Measurements from ENCODE around the gene NUDC.

Gene NUDC

DNA sequence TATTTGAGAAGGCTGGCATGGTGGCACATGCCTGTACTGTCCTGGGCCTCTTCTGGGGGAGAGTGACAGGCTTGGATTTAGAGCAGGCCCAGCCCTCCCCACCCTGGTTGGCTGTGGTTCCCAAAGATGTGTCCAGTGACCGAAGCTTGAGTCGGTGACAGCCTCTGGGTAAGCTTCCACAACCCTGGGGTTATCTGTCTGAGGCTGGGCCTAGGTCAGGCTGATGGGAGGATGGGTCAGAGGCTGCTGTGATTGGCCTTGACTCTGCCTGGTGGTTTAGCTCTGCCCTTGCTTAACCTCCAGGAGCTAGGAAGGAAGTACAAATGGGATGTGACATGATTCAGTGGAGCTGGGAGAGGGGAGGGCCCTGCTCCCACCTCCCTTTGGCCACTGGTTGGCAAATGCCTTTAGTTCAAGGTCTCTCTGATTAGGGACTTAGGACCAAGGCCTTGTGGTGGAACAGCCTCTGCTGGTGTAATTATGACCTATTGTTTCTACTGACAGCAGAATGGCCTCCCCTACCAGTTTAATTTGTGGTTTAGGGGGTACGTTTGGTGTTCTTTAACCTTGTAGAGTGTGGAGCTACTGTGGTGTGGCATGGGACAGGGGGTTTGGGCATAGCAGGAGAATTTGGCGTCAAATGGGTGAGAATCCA is 16.6 kb downstream of the NUDC start:
- TF ChIP-seq, protein P1, sequence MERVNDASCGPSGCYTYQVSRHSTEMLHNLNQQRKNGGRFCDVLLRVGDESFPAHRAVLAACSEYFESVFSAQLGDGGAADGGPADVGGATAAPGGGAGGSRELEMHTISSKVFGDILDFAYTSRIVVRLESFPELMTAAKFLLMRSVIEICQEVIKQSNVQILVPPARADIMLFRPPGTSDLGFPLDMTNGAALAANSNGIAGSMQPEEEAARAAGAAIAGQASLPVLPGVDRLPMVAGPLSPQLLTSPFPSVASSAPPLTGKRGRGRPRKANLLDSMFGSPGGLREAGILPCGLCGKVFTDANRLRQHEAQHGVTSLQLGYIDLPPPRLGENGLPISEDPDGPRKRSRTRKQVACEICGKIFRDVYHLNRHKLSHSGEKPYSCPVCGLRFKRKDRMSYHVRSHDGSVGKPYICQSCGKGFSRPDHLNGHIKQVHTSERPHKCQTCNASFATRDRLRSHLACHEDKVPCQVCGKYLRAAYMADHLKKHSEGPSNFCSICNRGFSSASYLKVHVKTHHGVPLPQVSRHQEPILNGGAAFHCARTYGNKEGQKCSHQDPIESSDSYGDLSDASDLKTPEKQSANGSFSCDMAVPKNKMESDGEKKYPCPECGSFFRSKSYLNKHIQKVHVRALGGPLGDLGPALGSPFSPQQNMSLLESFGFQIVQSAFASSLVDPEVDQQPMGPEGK (CRISPR knock-in tag; IDR thresholded peaks at IDR 0.05; ENCODE audit: borderline replicate concordance), result no peak
- TF ChIP-seq BACH2 (CRISPR knock-in tag; IDR thresholded peaks at IDR 0.05; ENCODE audit: borderline replicate concordance), result no peak
- TF ChIP-seq GLIS3 (CRISPR knock-in tag; IDR thresholded peaks at IDR 0.05), result no peak
- TF ChIP-seq ZNF8 (CRISPR knock-in tag; IDR thresholded peaks at IDR 0.05), result no peak
- no peak for TF ChIP-seq ESRRG (CRISPR knock-in tag; IDR thresholded peaks at IDR 0.05)
- TF ChIP-seq, protein P2, sequence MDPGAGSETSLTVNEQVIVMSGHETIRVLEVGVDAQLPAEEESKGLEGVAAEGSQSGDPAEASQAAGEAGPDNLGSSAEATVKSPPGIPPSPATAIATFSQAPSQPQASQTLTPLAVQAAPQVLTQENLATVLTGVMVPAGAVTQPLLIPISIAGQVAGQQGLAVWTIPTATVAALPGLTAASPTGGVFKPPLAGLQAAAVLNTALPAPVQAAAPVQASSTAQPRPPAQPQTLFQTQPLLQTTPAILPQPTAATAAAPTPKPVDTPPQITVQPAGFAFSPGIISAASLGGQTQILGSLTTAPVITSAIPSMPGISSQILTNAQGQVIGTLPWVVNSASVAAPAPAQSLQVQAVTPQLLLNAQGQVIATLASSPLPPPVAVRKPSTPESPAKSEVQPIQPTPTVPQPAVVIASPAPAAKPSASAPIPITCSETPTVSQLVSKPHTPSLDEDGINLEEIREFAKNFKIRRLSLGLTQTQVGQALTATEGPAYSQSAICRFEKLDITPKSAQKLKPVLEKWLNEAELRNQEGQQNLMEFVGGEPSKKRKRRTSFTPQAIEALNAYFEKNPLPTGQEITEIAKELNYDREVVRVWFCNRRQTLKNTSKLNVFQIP (CRISPR knock-in tag; IDR thresholded peaks at IDR 0.05; ENCODE audit: borderline replicate concordance, low read depth), result no peak
- no peak for TF ChIP-seq PPARA (CRISPR knock-in tag; IDR thresholded peaks at IDR 0.05; ENCODE audit: borderline replicate concordance)
- no peak for TF ChIP-seq RARB (CRISPR knock-in tag; IDR thresholded peaks at IDR 0.05)
- no peak for TF ChIP-seq ZNF70 (CRISPR knock-in tag; IDR thresholded peaks at IDR 0.05)
- TF ChIP-seq, protein P3, sequence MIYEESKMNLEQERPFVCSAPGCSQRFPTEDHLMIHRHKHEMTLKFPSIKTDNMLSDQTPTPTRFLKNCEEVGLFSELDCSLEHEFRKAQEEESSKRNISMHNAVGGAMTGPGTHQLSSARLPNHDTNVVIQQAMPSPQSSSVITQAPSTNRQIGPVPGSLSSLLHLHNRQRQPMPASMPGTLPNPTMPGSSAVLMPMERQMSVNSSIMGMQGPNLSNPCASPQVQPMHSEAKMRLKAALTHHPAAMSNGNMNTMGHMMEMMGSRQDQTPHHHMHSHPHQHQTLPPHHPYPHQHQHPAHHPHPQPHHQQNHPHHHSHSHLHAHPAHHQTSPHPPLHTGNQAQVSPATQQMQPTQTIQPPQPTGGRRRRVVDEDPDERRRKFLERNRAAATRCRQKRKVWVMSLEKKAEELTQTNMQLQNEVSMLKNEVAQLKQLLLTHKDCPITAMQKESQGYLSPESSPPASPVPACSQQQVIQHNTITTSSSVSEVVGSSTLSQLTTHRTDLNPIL (CRISPR knock-in tag; IDR thresholded peaks at IDR 0.05; ENCODE audit: low read depth), result no peak
- no peak for ATAC-seq

DNA sequence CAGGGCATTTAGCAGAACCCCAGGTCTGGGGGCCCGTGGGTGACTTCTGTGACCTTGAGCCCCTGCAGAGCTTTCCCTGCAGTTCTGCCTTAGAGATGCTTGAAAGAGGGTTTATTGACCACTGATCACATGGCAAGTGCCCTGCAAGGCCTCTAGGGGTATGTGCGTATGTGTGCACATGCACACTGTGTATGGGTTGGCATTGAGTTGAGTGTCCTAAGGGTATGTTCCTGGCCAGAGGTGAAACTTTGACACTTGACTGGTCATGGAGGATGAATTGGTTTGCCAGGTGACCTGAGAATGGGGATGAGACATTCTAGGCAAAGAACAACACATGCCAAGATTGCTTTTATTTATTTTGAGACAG is 17.1 kb downstream of the NUDC start:
- no peak for ATAC-seq

DNA sequence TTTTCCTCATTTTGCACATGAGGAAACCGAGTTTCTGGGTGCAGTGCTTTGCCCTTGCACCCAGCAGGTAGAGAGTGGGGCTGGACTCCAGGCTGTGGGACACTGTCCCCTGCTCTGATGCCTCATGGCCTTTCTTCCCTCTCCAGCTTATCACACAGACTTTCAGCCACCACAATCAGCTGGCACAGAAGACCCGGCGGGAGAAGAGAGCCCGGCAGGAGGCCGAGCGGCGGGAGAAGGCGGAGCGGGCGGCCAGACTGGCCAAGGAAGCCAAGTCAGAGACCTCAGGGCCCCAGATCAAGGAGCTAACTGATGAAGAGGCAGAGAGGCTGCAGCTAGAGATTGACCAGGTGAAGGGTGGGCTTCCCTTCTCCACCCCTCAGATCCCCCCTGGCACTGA is 19.8 kb downstream of the NUDC start:
- no peak for ATAC-seq
- TF ChIP-seq BACH2 (CRISPR knock-in tag; IDR thresholded peaks at IDR 0.05; ENCODE audit: borderline replicate concordance) (no peak), ZC3H10 (CRISPR knock-in tag; IDR thresholded peaks at IDR 0.05) (no peak), ARNTL (CRISPR knock-in tag; IDR thresholded peaks at IDR 0.05; ENCODE audit: borderline replicate concordance, low read depth) (no peak), SNAI2 (CRISPR knock-in tag; IDR thresholded peaks at IDR 0.05) (no peak), ZNF70 (CRISPR knock-in tag; IDR thresholded peaks at IDR 0.05) (no peak), RARB (CRISPR knock-in tag; IDR thresholded peaks at IDR 0.05) (no peak), ZFP30 (CRISPR knock-in tag; IDR thresholded peaks at IDR 0.05) (no peak), TCF4 (CRISPR knock-in tag; IDR thresholded peaks at IDR 0.05; ENCODE audit: borderline replicate concordance) (no peak), ZNF565 (CRISPR knock-in tag; conservative IDR thresholded peaks at IDR 0.05; ENCODE audit: low read depth) (no peak), OSR1 (CRISPR knock-in tag; IDR thresholded peaks at IDR 0.05) (no peak), ESRRG (CRISPR knock-in tag; IDR thresholded peaks at IDR 0.05) (no peak)
- TF ChIP-seq, protein P1 (CRISPR knock-in tag; IDR thresholded peaks at IDR 0.05; ENCODE audit: borderline replicate concordance), result no peak
- TF ChIP-seq, protein P2 (CRISPR knock-in tag; IDR thresholded peaks at IDR 0.05; ENCODE audit: borderline replicate concordance, low read depth), result no peak

More for the DNA sequence above, 17.1 kb downstream of the NUDC start:
- TF ChIP-seq BACH2 (CRISPR knock-in tag; IDR thresholded peaks at IDR 0.05; ENCODE audit: borderline replicate concordance) (no peak), TCF4 (CRISPR knock-in tag; IDR thresholded peaks at IDR 0.05; ENCODE audit: borderline replicate concordance) (no peak), ARNTL (CRISPR knock-in tag; IDR thresholded peaks at IDR 0.05; ENCODE audit: borderline replicate concordance, low read depth) (no peak), TOX (CRISPR knock-in tag; IDR thresholded peaks at IDR 0.05; ENCODE audit: borderline replicate concordance) (no peak), PPARA (CRISPR knock-in tag; IDR thresholded peaks at IDR 0.05; ENCODE audit: borderline replicate concordance) (no peak), ZFP30 (CRISPR knock-in tag; IDR thresholded peaks at IDR 0.05) (no peak), OSR1 (CRISPR knock-in tag; IDR thresholded peaks at IDR 0.05) (no peak), RARB (CRISPR knock-in tag; IDR thresholded peaks at IDR 0.05) (no peak), ZNF70 (CRISPR knock-in tag; IDR thresholded peaks at IDR 0.05) (no peak), GLIS3 (CRISPR knock-in tag; IDR thresholded peaks at IDR 0.05) (no peak), SNAI2 (CRISPR knock-in tag; IDR thresholded peaks at IDR 0.05) (no peak)
- TF ChIP-seq, protein P2 (CRISPR knock-in tag; IDR thresholded peaks at IDR 0.05; ENCODE audit: borderline replicate concordance, low read depth), result no peak
- TF ChIP-seq, protein P4, sequence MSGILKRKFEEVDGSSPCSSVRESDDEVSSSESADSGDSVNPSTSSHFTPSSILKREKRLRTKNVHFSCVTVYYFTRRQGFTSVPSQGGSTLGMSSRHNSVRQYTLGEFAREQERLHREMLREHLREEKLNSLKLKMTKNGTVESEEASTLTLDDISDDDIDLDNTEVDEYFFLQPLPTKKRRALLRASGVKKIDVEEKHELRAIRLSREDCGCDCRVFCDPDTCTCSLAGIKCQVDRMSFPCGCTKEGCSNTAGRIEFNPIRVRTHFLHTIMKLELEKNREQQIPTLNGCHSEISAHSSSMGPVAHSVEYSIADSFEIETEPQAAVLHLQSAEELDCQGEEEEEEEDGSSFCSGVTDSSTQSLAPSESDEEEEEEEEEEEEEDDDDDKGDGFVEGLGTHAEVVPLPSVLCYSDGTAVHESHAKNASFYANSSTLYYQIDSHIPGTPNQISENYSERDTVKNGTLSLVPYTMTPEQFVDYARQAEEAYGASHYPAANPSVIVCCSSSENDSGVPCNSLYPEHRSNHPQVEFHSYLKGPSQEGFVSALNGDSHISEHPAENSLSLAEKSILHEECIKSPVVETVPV (CRISPR knock-in tag; IDR thresholded peaks at IDR 0.05), result no peak
- TF ChIP-seq, protein P3 (CRISPR knock-in tag; IDR thresholded peaks at IDR 0.05; ENCODE audit: low read depth), result no peak

Measured in SK-N-SH treated with all-trans-retinoic acid at 6 μM for 48 hours (cell line).